Measurements from ENCODE around the gene CAD.

GRCh38 chr2:27288610-27289009 lies 71.4 kb downstream of the CAD start:
- TF ChIP-seq, protein P1, sequence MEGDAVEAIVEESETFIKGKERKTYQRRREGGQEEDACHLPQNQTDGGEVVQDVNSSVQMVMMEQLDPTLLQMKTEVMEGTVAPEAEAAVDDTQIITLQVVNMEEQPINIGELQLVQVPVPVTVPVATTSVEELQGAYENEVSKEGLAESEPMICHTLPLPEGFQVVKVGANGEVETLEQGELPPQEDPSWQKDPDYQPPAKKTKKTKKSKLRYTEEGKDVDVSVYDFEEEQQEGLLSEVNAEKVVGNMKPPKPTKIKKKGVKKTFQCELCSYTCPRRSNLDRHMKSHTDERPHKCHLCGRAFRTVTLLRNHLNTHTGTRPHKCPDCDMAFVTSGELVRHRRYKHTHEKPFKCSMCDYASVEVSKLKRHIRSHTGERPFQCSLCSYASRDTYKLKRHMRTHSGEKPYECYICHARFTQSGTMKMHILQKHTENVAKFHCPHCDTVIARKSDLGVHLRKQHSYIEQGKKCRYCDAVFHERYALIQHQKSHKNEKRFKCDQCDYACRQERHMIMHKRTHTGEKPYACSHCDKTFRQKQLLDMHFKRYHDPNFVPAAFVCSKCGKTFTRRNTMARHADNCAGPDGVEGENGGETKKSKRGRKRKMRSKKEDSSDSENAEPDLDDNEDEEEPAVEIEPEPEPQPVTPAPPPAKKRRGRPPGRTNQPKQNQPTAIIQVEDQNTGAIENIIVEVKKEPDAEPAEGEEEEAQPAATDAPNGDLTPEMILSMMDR (IDR thresholded peaks at IDR 0.05) = no peak
- TF ChIP-seq POLR2A (IDR thresholded peaks at IDR 0.05) = no peak

All from uterus (tissue), 2 donors.